ENCODE measurements around the gene VCPKMT. TPM values are rescaled to one million over a fixed set of nuclear protein-coding genes. Genes with fewer than 3 reads are reported as not detected.
A peak's percentile ranks its signal among the peaks of the same experiment; 100 is the strongest.

VCPKMT gene
- total RNA-seq, 1 experiment from 2014 or later: 6.5 TPM

GRCh38 chr14:50061664-50062437, 54.5 kb downstream of the VCPKMT start:
- Histone ChIP-seq H3K4me3 (peak overlapping the region; percentile 37; the same call in 1 of the 2 replicates), H3K9me3 (ENCODE audit: insufficient read depth, low read depth) (no peaks in the 10 kb centered on the region), H3K36me3 (ENCODE audit: low read depth) (no peaks in the 10 kb centered on the region), H4K20me1 (ENCODE audit: insufficient read depth) (no peaks in the 10 kb centered on the region), H3K4me1 (replicated peaks; ENCODE audit: insufficient read depth) (peaks cover 49% of the 10 kb centered on the region), H3K27me3 (ENCODE audit: insufficient read depth, low read depth) (no peaks in the 10 kb centered on the region), H3K79me2 (ENCODE audit: low read depth) (no peaks in the 10 kb centered on the region), H3F3A (ENCODE audit: insufficient read depth, low read depth) (peaks cover 44% of the 10 kb centered on the region), H3K27ac (peak overlapping the region; percentile 97), H3K9me2 (ENCODE audit: insufficient read depth) (no peaks in the 10 kb centered on the region), H3K4me2 (peak overlapping the region; percentile 80), H2AFZ (0 out of 2 replicates have a peak overlapping the region, but pooled peaks have one; percentile 25)
- intact Hi-C loops (cut with micrococcal nuclease; ENCODE audit: unreplicated experiment): loop anchor here (1.0 to 2.0 kb wide), 10 partner anchors 15 to 209 kb away; partner anchors contain the start of genes ARF6 and NEMF
- peak; percentile 53 to 73 for DNase-seq
- TF ChIP-seq CTCF (conservative IDR thresholded peaks at IDR 0.05) (no peak), EZH2 (IDR thresholded peaks at IDR 0.05; ENCODE audit: low read depth) (no peak)
- ChIA-PET POLR2A (ENCODE audit: unreplicated experiment) (interaction anchor here (0.5 to 1.4 kb wide), 12 partner anchors 20 to 564 kb away, joined by 3 to 16 read pairs (median 4); partner anchors contain the start of genes MGAT2 and RPL36AL), CTCF (interaction anchor here (0.5 to 1.7 kb wide), 14 partner anchors 24 to 199 kb away, joined by 3 to 14 read pairs (median 3); no protein-coding TSS in a partner anchor)
- BruUV-seq (replicated peaks): TSS peak; percentile 78

- ChIA-PET POLR2A (ENCODE audit: unreplicated experiment) (interaction anchor here (0.5 to 0.7 kb wide), 3 partner anchors 52 to 563 kb away, joined by 3 to 5 read pairs (median 4); no protein-coding TSS in a partner anchor), CTCF (interaction anchor here (0.5 to 1.7 kb wide), 3 partner anchors 32 to 199 kb away, joined by 3 to 9 read pairs (median 4); no protein-coding TSS in a partner anchor)
- H3K4me2 ChIP-seq: peak overlapping the region; percentile 80
- H2AFZ ChIP-seq: peak overlapping the region; percentile 66
- no peaks in the 10 kb centered on the region for H4K20me1 ChIP-seq (ENCODE audit: insufficient read depth)
- no peaks in the 10 kb centered on the region for H3K36me3 ChIP-seq (ENCODE audit: low read depth)
- DNase-seq: peak; percentile 31 to 77
- TF ChIP-seq CTCF (conservative IDR thresholded peaks at IDR 0.05): no peak
- no peak for TF ChIP-seq EZH2 (IDR thresholded peaks at IDR 0.05; ENCODE audit: low read depth)
- intact Hi-C loops (cut with micrococcal nuclease; ENCODE audit: unreplicated experiment): loop anchor here (1.0 kb wide), 1 partner anchor 48 kb away; no protein-coding TSS in a partner anchor
- no peaks in the 10 kb centered on the region for H3K27me3 ChIP-seq (ENCODE audit: insufficient read depth, low read depth)
- H3K4me3 ChIP-seq: peak overlapping the region; percentile 37; the same call in 1 of the 2 replicates
- H3F3A ChIP-seq (ENCODE audit: insufficient read depth, low read depth): peaks cover 44% of the 10 kb centered on the region
- peaks cover 49% of the 10 kb centered on the region for H3K4me1 ChIP-seq (replicated peaks; ENCODE audit: insufficient read depth)
- no peaks in the 10 kb centered on the region for H3K79me2 ChIP-seq (ENCODE audit: low read depth)
- H3K27ac ChIP-seq: peak overlapping the region; percentile 97
- H3K9me3 ChIP-seq (ENCODE audit: insufficient read depth, low read depth): no peaks in the 10 kb centered on the region
- no peaks in the 10 kb centered on the region for H3K9me2 ChIP-seq (ENCODE audit: insufficient read depth)
- no TSS peak for BruUV-seq (replicated peaks)
Observed at GRCh38 chr14:50060871-50061663, 55.3 kb downstream of the VCPKMT start.

Measured in PC-9 (cell line).